ENCODE results near the gene SNCA. TPM values are rescaled to one million over a fixed set of nuclear protein-coding genes. Genes with fewer than 3 reads are reported as not detected.

The SNCA gene
- total RNA-seq, 1 donor from 2014 or later, result not detected

GRCh38 chr4:89707467-89707866 is 129.5 kb downstream of the SNCA start:
- no peaks in the 10 kb centered on the region for H3K9me3 ChIP-seq
- intact Hi-C loops (cut with DNase I), result no loop called here
- DNase-seq (ENCODE audit: low spot score in 2 of 2), result no peak

GRCh38 chr4:89704651-89705395 is 132.1 kb downstream of the SNCA start:
- no peaks in the 10 kb centered on the region for H3K9me3 ChIP-seq
- DNase-seq (ENCODE audit: low spot score in 2 of 2), result no peak
- no peaks in the 10 kb centered on the region for H3K27me3 ChIP-seq
- H3K27ac ChIP-seq, result no peak overlapping the region
- no peaks in the 10 kb centered on the region for H3K36me3 ChIP-seq
- TF ChIP-seq CTCF (IDR thresholded peaks at IDR 0.05), result no peak
- H3K4me3 ChIP-seq, result no peak overlapping the region
- no peaks in the 10 kb centered on the region for H3K4me1 ChIP-seq
- intact Hi-C loops (cut with DNase I), result no loop called here

More at GRCh38 chr4:89707467-89707866, 129.5 kb downstream of the SNCA start:
- no peaks in the 10 kb centered on the region for H3K36me3 ChIP-seq
- H3K27me3 ChIP-seq, result no peaks in the 10 kb centered on the region
- H3K27ac ChIP-seq, result no peak overlapping the region
- no peaks in the 10 kb centered on the region for H3K4me1 ChIP-seq
- no peak overlapping the region for H3K4me3 ChIP-seq
- no peak for TF ChIP-seq CTCF (IDR thresholded peaks at IDR 0.05)

GRCh38 chr4:89703829-89704590 is 133.0 kb downstream of the SNCA start:
- Histone ChIP-seq H3K36me3 (no peaks in the 10 kb centered on the region), H3K27me3 (no peaks in the 10 kb centered on the region), H3K4me1 (no peaks in the 10 kb centered on the region), H3K4me3 (no peak overlapping the region), H3K9me3 (no peaks in the 10 kb centered on the region), H3K27ac (no peak overlapping the region)
- TF ChIP-seq CTCF (IDR thresholded peaks at IDR 0.05), result no peak
- intact Hi-C loops (cut with DNase I), result no loop called here
- no peak for DNase-seq (ENCODE audit: low spot score in 2 of 2)

- DNase-seq (ENCODE audit: low spot score in 2 of 2), result no peak
- Histone ChIP-seq H3K4me1 (no peaks in the 10 kb centered on the region), H3K36me3 (no peaks in the 10 kb centered on the region), H3K4me3 (no peak overlapping the region), H3K9me3 (no peaks in the 10 kb centered on the region), H3K27ac (no peak overlapping the region), H3K27me3 (no peaks in the 10 kb centered on the region)
- intact Hi-C loops (cut with DNase I), result no loop called here
- TF ChIP-seq CTCF (IDR thresholded peaks at IDR 0.05), result no peak
Measured at GRCh38 chr4:89700766-89701423, 136.1 kb downstream of the SNCA start.

GRCh38 chr4:89685690-89686089 is 151.3 kb downstream of the SNCA start:
- no peak for TF ChIP-seq CTCF (IDR thresholded peaks at IDR 0.05)
- Histone ChIP-seq H3K9me3 (no peaks in the 10 kb centered on the region), H3K4me3 (no peak overlapping the region), H3K27me3 (no peaks in the 10 kb centered on the region), H3K36me3 (no peaks in the 10 kb centered on the region), H3K27ac (no peak overlapping the region), H3K4me1 (no peaks in the 10 kb centered on the region)
- no peak for DNase-seq (ENCODE audit: low spot score in 2 of 2)
- intact Hi-C loops (cut with DNase I), result no loop called here

Measured in ascending aorta (tissue), 2 donors.